ENCODE data around the gene IL20RB. TPM values are rescaled to one million over a fixed set of nuclear protein-coding genes. Genes with fewer than 3 reads are reported as not detected.

Gene IL20RB
- total and polyA plus RNA-seq, 2 of the 13 experiments (the other 11 are each of a cell fraction or from before 2014, with no cell fraction given), result 0.22 to 0.32 TPM

DNA sequence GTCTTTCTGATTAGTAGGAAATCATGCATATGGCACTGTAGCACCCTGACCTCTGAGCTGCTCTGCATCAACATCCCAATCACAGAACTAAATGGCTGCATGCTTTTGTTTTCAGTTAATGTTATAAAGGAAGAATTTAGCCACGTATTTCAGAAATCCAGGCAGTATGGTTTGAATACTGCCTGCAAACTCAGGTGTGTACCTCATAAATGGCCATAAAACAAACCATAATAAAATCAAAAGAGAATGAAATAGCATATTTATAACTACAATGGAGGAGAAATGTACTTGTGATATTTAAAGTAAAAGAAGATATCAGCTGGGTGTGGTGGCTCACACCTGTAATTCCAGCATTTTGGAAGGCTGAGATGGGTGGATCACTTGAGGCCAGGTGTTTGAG is 94.5 kb downstream of the IL20RB start (continued):
- no peak for TF ChIP-seq RFXANK (CRISPR knock-in tag; IDR thresholded peaks at IDR 0.05)
- TF ChIP-seq ZSCAN29 (CRISPR knock-in tag; conservative IDR thresholded peaks at IDR 0.05), result no peak
- no peak for TF ChIP-seq CBFB (CRISPR knock-in tag; IDR thresholded peaks at IDR 0.05)

Other genes starting within 250 kb of the IL20RB start
- gene STAG1, start 205.6 kb upstream of the IL20RB start, total RNA-seq (2016; rRNA removed; fragmentation: Illumina TruSeq; extraction: Trizol), result 25.9 and 37.8 TPM in 2 replicates
- 5.8 and 6.2 TPM in 2 replicates for gene STAG1, start 205.6 kb upstream of the IL20RB start, polyA plus RNA-seq (2011; rRNA removed)
- 4.2 and 7.6 TPM in 2 replicates for gene SLC35G2, start 138.9 kb upstream of the IL20RB start, total RNA-seq (2016; rRNA removed; fragmentation: Illumina TruSeq; extraction: Trizol)
- 10.3 and 10.7 TPM in 2 replicates for gene SLC35G2, start 138.9 kb upstream of the IL20RB start, polyA plus RNA-seq (2011; rRNA removed)
- gene NCK1, start 95.8 kb upstream of the IL20RB start, total RNA-seq (2016; rRNA removed; fragmentation: Illumina TruSeq; extraction: Trizol), result 30.4 and 51.0 TPM in 2 replicates
- 11.0 and 14.7 TPM in 2 replicates for gene NCK1, start 95.8 kb upstream of the IL20RB start, polyA plus RNA-seq (2011; rRNA removed)

Data from HepG2 (cell line).